ENCODE data around the gene CALCOCO2. TPM values are rescaled to one million over a fixed set of nuclear protein-coding genes. Genes with fewer than 3 reads are reported as not detected.
A peak's percentile ranks its signal among the peaks of the same experiment; 100 is the strongest.

The CALCOCO2 gene
- total and polyA plus RNA-seq, 2 of the 13 experiments (the other 11 are each of a cell fraction or from before 2014, with no cell fraction given), result 72.9 to 111 TPM

GRCh38 chr17:48892940-48893645, 62.3 kb downstream of the CALCOCO2 start (continued):
- no peak for TF ChIP-seq ZBTB37 (CRISPR knock-in tag; IDR thresholded peaks at IDR 0.05)
- TF ChIP-seq HNRNPL (IDR thresholded peaks at IDR 0.05; ENCODE audit: low read depth, low read length), result 0 out of 2 replicates have a peak, but pooled peaks have one; percentile 10
- peak; percentile 90; the same call in 1 of the 2 replicates for TF ChIP-seq PREB (CRISPR knock-in tag; IDR thresholded peaks at IDR 0.05)
- TF ChIP-seq ZNF709 (CRISPR knock-in tag; IDR thresholded peaks at IDR 0.05), result peak; percentile 58
- 0 out of 2 replicates have a peak, but pooled peaks have one; percentile 94 for TF ChIP-seq ATF5 (CRISPR knock-in tag; IDR thresholded peaks at IDR 0.05; ENCODE audit: low read depth)
- 0 out of 2 replicates have a peak, but pooled peaks have one; percentile 37 for TF ChIP-seq ZNF619 (CRISPR knock-in tag; IDR thresholded peaks at IDR 0.05)
- TF ChIP-seq TRAFD1 (CRISPR knock-in tag; IDR thresholded peaks at IDR 0.05; ENCODE audit: borderline replicate concordance), result 0 out of 2 replicates have a peak, but pooled peaks have one; percentile 66
- TF ChIP-seq SYNCRIP (IDR thresholded peaks at IDR 0.05; ENCODE audit: insufficient read depth, low read depth, low read length), result no peak
- no peak for TF ChIP-seq SCMH1 (CRISPR knock-in tag; IDR thresholded peaks at IDR 0.05; ENCODE audit: borderline replicate concordance)
- TF ChIP-seq RFXAP (CRISPR knock-in tag; IDR thresholded peaks at IDR 0.05; ENCODE audit: borderline replicate concordance), result no peak
- 0 out of 2 replicates have a peak, but pooled peaks have one; percentile 85 for TF ChIP-seq ZNF678 (CRISPR knock-in tag; IDR thresholded peaks at IDR 0.05)
- no peak for TF ChIP-seq SMARCC2 (IDR thresholded peaks at IDR 0.05)
- peak; percentile 49; the same call in 1 of the 2 replicates for TF ChIP-seq GTF3A (CRISPR knock-in tag; conservative IDR thresholded peaks at IDR 0.05)
- TF ChIP-seq SNAPC4 (CRISPR knock-in tag; IDR thresholded peaks at IDR 0.05), result no peak
- TF ChIP-seq SMAD1 (CRISPR knock-in tag; IDR thresholded peaks at IDR 0.05; ENCODE audit: borderline replicate concordance, low read depth), result 0 out of 2 replicates have a peak, but pooled peaks have one; percentile 46
- 0 out of 2 replicates have a peak, but pooled peaks have one; percentile 19 for TF ChIP-seq NFKBIZ (CRISPR knock-in tag; IDR thresholded peaks at IDR 0.05)
